Nephron (organoid): ENCODE results near the gene PLAC8L1.
"Not testable (repeated sequence)": the region's sequence is repeated elsewhere in the genome, so short reads cannot be mapped to it uniquely, and the experiment has no call there.

Source experiments
- H3K27ac Mint-ChIP-seq, 3 experiments: 2 replicates each; pipeline ENCODE4 v1.8.0; 2020; ENCODE audit warnings: mixed read lengths in 3 of 3, mild to moderate bottlenecking in 2 of 3, moderate library complexity in 1 of 3
- H3K27me3 Mint-ChIP-seq: 2 replicates; pipeline ENCODE4 v1.8.0; 2021; ENCODE audit warnings: low read depth, mild to moderate bottlenecking, moderate library complexity, mixed read lengths
- H3K36me3 Mint-ChIP-seq: 2 replicates; pipeline ENCODE4 v1.8.0; 2020; ENCODE audit warnings: low read depth, mixed read lengths
- H3K4me1 Mint-ChIP-seq: 2 replicates; pipeline ENCODE4 v1.8.0; 2020; ENCODE audit warnings: mixed read lengths
- H3K4me3 Mint-ChIP-seq, 3 experiments: 2 replicates each; pipeline ENCODE4 v1.8.0; 2020; ENCODE audit warnings: mild to moderate bottlenecking in 3 of 3, mixed read lengths in 3 of 3, moderate library complexity in 2 of 3
- H3K9me3 Mint-ChIP-seq: 2 replicates; pipeline ENCODE4 v1.8.0; 2020; ENCODE audit warnings: mixed read lengths
- TF ChIP-seq, protein P1 (sequence below), 3 experiments: fragments of 200-600 bp; sonication (generic); IDR thresholded peaks; one replicate each; pipeline ENCODE4 v1.5.0; 2021; ENCODE audit warnings: antibody characterized with exemption in 3 of 3; ENCODE audit not compliant: unreplicated experiment in 3 of 3

Gene PLAC8L1

GRCh38 chr5:146105477-146105876 is at the start of gene PLAC8L1:
PLAC8L1 (minus strand) TSS chr5:146105577; CDS start chr5:146104311, 1,266 bp downstream.
- no peaks in the 10 kb centered on the region for H3K27me3 Mint-ChIP-seq
- peaks cover 6% of the 10 kb centered on the region for H3K4me1 Mint-ChIP-seq

GRCh38 chr5:146151970-146152369 is 46.6 kb upstream of the PLAC8L1 start:
- no peaks in the 10 kb centered on the region for H3K27me3 Mint-ChIP-seq
- H3K27ac Mint-ChIP-seq: no peak overlapping the region
- TF ChIP-seq, protein P1, sequence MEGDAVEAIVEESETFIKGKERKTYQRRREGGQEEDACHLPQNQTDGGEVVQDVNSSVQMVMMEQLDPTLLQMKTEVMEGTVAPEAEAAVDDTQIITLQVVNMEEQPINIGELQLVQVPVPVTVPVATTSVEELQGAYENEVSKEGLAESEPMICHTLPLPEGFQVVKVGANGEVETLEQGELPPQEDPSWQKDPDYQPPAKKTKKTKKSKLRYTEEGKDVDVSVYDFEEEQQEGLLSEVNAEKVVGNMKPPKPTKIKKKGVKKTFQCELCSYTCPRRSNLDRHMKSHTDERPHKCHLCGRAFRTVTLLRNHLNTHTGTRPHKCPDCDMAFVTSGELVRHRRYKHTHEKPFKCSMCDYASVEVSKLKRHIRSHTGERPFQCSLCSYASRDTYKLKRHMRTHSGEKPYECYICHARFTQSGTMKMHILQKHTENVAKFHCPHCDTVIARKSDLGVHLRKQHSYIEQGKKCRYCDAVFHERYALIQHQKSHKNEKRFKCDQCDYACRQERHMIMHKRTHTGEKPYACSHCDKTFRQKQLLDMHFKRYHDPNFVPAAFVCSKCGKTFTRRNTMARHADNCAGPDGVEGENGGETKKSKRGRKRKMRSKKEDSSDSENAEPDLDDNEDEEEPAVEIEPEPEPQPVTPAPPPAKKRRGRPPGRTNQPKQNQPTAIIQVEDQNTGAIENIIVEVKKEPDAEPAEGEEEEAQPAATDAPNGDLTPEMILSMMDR (IDR thresholded peaks at IDR 0.05; ENCODE audit: unreplicated experiment in 3 of 3): no peak
- H3K36me3 Mint-ChIP-seq: peaks cover 74% of the 10 kb centered on the region
- H3K4me1 Mint-ChIP-seq: no peaks in the 10 kb centered on the region
- no peaks in the 10 kb centered on the region for H3K9me3 Mint-ChIP-seq
- no peak overlapping the region for H3K4me3 Mint-ChIP-seq

More at GRCh38 chr5:146105477-146105876, at the start of gene PLAC8L1:
- Mint-ChIP-seq H3K4me3 (no peak within 1 kb of the TSS), H3K9me3 (no peaks in the 10 kb centered on the region), H3K27ac (no peak within 1 kb of the TSS), H3K36me3 (peaks cover 13% of the 10 kb centered on the region)
- TF ChIP-seq, protein P1 (IDR thresholded peaks at IDR 0.05; ENCODE audit: unreplicated experiment in 3 of 3): no peak

- Mint-ChIP-seq H3K27me3 (peaks cover 3% of the 10 kb centered on the region), H3K9me3 (no peaks in the 10 kb centered on the region), H3K27ac (no peak overlapping the region), H3K4me3 (no peak overlapping the region), H3K4me1 (no peaks in the 10 kb centered on the region), H3K36me3 (peaks cover 73% of the 10 kb centered on the region)
- TF ChIP-seq, protein P1 (IDR thresholded peaks at IDR 0.05; ENCODE audit: unreplicated experiment in 3 of 3): no peak
Measured at GRCh38 chr5:146137967-146138403, 32.6 kb upstream of the PLAC8L1 start.

DNA sequence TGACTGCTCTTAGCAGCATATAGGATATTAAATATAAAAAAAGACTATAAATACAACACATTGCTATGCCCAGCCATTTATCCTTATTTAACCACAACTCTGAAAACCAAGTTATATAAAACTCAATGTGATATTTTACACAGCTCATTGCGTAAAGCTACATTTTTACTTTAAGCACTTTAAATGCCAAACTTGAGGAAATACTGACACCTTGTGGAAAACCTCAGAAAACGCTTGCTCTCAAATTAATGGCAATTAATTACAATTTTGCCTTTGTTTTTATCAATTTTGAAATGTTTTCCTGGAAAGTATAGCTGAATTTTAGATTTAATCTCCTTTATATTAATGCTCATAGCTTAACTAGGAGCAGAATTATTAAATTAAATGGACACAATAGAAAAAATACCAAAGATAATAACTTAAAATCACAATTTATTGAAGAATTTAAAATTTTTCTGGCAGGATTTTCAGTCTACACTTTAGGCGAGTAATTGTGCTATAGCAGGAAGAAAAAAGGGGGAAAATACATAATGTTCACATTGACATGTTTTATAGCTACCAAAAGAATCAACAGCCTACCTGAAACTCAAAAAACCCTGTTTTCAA is 25.2 kb upstream of the PLAC8L1 start:
- TF ChIP-seq, protein P1 (IDR thresholded peaks at IDR 0.05; ENCODE audit: unreplicated experiment in 3 of 3): peak; percentile 53 to 76 (median 65)
- H3K27me3 Mint-ChIP-seq: peaks cover 3% of the 10 kb centered on the region
- H3K36me3 Mint-ChIP-seq: peaks cover 77% of the 10 kb centered on the region
- H3K27ac Mint-ChIP-seq: no peak overlapping the region
- H3K9me3 Mint-ChIP-seq: no peaks in the 10 kb centered on the region
- H3K4me1 Mint-ChIP-seq: no peaks in the 10 kb centered on the region
- H3K4me3 Mint-ChIP-seq: no peak overlapping the region

- H3K9me3 Mint-ChIP-seq: no peaks in the 10 kb centered on the region
- no peak overlapping the region for H3K27ac Mint-ChIP-seq
- peaks cover 77% of the 10 kb centered on the region for H3K36me3 Mint-ChIP-seq
- TF ChIP-seq, protein P1 (IDR thresholded peaks at IDR 0.05; ENCODE audit: unreplicated experiment in 3 of 3): no peak
- no peaks in the 10 kb centered on the region for H3K4me1 Mint-ChIP-seq
- no peak overlapping the region for H3K4me3 Mint-ChIP-seq
- no peaks in the 10 kb centered on the region for H3K27me3 Mint-ChIP-seq
Measured at GRCh38 chr5:146126068-146126467, 20.7 kb upstream of the PLAC8L1 start.

- Mint-ChIP-seq H3K4me3 (no peak overlapping the region), H3K9me3 (no peaks in the 10 kb centered on the region), H3K27me3 (no peaks in the 10 kb centered on the region), H3K27ac (no peak overlapping the region), H3K4me1 (no peaks in the 10 kb centered on the region), H3K36me3 (peaks cover 74% of the 10 kb centered on the region)
- TF ChIP-seq, protein P1 (IDR thresholded peaks at IDR 0.05; ENCODE audit: unreplicated experiment in 3 of 3): no peak
Measured at GRCh38 chr5:146124580-146124979, 19.2 kb upstream of the PLAC8L1 start.

DNA sequence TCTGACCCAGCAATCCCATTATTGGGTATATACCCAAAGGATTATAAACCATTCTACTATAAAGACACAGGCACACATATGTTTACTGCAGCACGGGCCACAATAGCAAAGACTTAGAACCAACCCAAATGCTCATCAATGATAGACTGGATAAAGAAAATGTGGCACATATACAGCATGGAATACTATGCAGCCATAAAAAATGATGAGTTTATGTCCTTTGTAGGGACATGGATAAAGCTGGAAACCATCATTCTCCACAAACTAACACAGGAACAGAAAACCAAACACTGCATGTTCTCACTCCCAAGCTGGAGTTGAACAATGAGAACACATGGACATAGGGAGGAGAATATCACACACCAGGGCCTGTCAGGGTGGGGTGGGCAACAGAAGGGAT is 16.1 kb upstream of the PLAC8L1 start:
- H3K4me3 Mint-ChIP-seq, H3K9me3 Mint-ChIP-seq, H3K27ac Mint-ChIP-seq, H3K27me3 Mint-ChIP-seq, H3K4me1 Mint-ChIP-seq: not testable (repeated sequence)
- peaks cover 76% of the 10 kb centered on the region for H3K36me3 Mint-ChIP-seq
